ENCODE results near the gene GNAT2. TPM values are rescaled to one million over a fixed set of nuclear protein-coding genes. Genes with fewer than 3 reads are reported as not detected.

GNAT2 gene
- total and polyA plus RNA-seq, 10 of the 15 experiments (the other 5 are each of a cell fraction or from before 2014, with no cell fraction given), result 0.08 to 1.3 (median 0.41) TPM

GRCh38 chr1:109620401-109620791 lies 980 bp upstream of the GNAT2 start (continued):
- no peak for TF ChIP-seq CTCF (IDR thresholded peaks at IDR 0.05 in 2 of 3, conservative IDR thresholded peaks at IDR 0.05 in 1 of 3; ENCODE audit: control insufficient read depth in 2 of 3, extremely low read depth in 1 of 3, insufficient read depth in 1 of 3, low read depth in 3 of 3, low read length in 3 of 3)
- no peak for TF ChIP-seq RELA (IDR thresholded peaks at IDR 0.05; ENCODE audit: borderline replicate concordance, partially characterized antibody)
- TF ChIP-seq PML (IDR thresholded peaks at IDR 0.05; ENCODE audit: low read length), result no peak
- no peak for TF ChIP-seq ASH2L (IDR thresholded peaks at IDR 0.05; ENCODE audit: borderline replicate concordance, low read depth)
- no peak for TF ChIP-seq TARDBP (IDR thresholded peaks at IDR 0.05; ENCODE audit: borderline replicate concordance)
- TF ChIP-seq CREM (IDR thresholded peaks at IDR 0.05; ENCODE audit: low read depth), result no peak
- TF ChIP-seq CBX3 (IDR thresholded peaks at IDR 0.05; ENCODE audit: borderline replicate concordance, low read depth), result no peak

- H3K4me1 ChIP-seq (ENCODE audit: control insufficient read depth, insufficient read depth, low read length), result peaks cover 33% of the 10 kb centered on the region
- H3K27me3 ChIP-seq (replicated peaks in 1 of 2; ENCODE audit: control insufficient read depth in 2 of 2, insufficient read depth in 2 of 2, low read length in 1 of 2), result no peaks in the 10 kb centered on the region
- intact Hi-C loops (cut with micrococcal nuclease; ENCODE audit: unreplicated experiment) (loop anchor here (1.0 kb wide), 1 partner anchor 71 kb away; the partner anchor contains the start of gene GNAI3), in situ Hi-C loops (cut with MboI) (no loop called here)
- ChIA-PET RAD21 (ENCODE audit: unreplicated experiment) (interaction anchor here (0.7 to 2.3 kb wide), 5 partner anchors 17 to 86 kb away, joined by 3 to 11 read pairs (median 8); partner anchors contain the start of gene GNAI3), POLR2A (interaction anchor here (0.7 to 3.4 kb wide), 3 partner anchors 11 to 73 kb away, joined by 3 to 34 read pairs (median 11); partner anchors contain the start of gene GNAI3), CTCF (interaction anchor here (0.8 to 2.4 kb wide), 11 partner anchors 11 to 411 kb away, joined by 3 to 16 read pairs (median 6); partner anchors contain the start of genes AHCYL1, GNAI3 and SARS1), SMC1A (ENCODE audit: uncharacterized antibody, unreplicated experiment) (interaction anchor here (0.6 to 2.7 kb wide), 6 partner anchors 18 to 73 kb away, joined by 3 to 18 read pairs (median 4); partner anchors contain the start of gene GNAI3)
- peaks cover 43% of the 10 kb centered on the region for H3K79me2 ChIP-seq (ENCODE audit: control insufficient read depth, insufficient read depth, low read length)
- ATAC-seq (no peak), DNase-seq (ENCODE audit: low read depth, low spot score) (no peak), FAIRE-seq (no peak)
- WGBS (ENCODE audit: insufficient coverage, insufficient replicate concordance, low lambda C conversion rate, missing lambda C conversion rate), result 13% methylated on average over 9 of the region's 9 CpGs
- H3K4me3 ChIP-seq, result peak overlapping the region; percentile 85
- TSS peak; percentile 95 for BruUV-seq (replicated peaks)
- peak overlapping the region; percentile 86 for H3K9ac ChIP-seq (ENCODE audit: control insufficient read depth, insufficient read depth, low read length)
- H4K20me1 ChIP-seq (ENCODE audit: control insufficient read depth, insufficient read depth), result no peaks in the 10 kb centered on the region
- H3K27ac ChIP-seq (ENCODE audit: control insufficient read depth, insufficient read depth), result peak overlapping the region; percentile 72
- H3K36me3 ChIP-seq (ENCODE audit: control insufficient read depth in 2 of 2, insufficient read depth in 2 of 2, low read length in 1 of 2), result no peaks in the 10 kb centered on the region
- peak overlapping the region; percentile 90 for H3K4me2 ChIP-seq (ENCODE audit: control insufficient read depth, insufficient read depth)
- TF ChIP-seq ZNF207 (IDR thresholded peaks at IDR 0.05; ENCODE audit: borderline replicate concordance) (0 out of 2 replicates have a peak, but pooled peaks have one; percentile 26), POU2F2 (IDR thresholded peaks at IDR 0.05; ENCODE audit: borderline replicate concordance, low read depth, low read length) (no peak), CREM (IDR thresholded peaks at IDR 0.05; ENCODE audit: low read depth) (0 out of 2 replicates have a peak, but pooled peaks have one; percentile 3), SUPT20H (IDR thresholded peaks at IDR 0.05; ENCODE audit: borderline replicate concordance, control insufficient read depth, low read depth, low read length) (no peak), MTA3 (IDR thresholded peaks at IDR 0.05; ENCODE audit: borderline replicate concordance, low read length) (0 out of 2 replicates have a peak, but pooled peaks have one; percentile 37), ZNF217 (IDR thresholded peaks at IDR 0.05) (0 out of 2 replicates have a peak, but pooled peaks have one; percentile 34), RCOR1 (conservative IDR thresholded peaks at IDR 0.05; ENCODE audit: low read depth, low read length) (no peak), HSF1 (IDR thresholded peaks at IDR 0.05; ENCODE audit: low read depth, low read length) (no peak)
- peak overlapping the region; percentile 94 for H2AFZ ChIP-seq (ENCODE audit: control insufficient read depth, low read depth, low read length)
- H3K9me3 ChIP-seq (replicated peaks; ENCODE audit: control insufficient read depth, insufficient read depth, low read length), result no peaks in the 10 kb centered on the region
These were observed 498 bp downstream of the GNAT2 start for GRCh38 chr1:109618661-109619575.

All from GM12878 (cell line).